Loucy (cell line): ENCODE measurements around the gene VSIG1.

Experiments used
- CTCF ChIP-seq: fragments of 200-600 bp; sonication (generic); conservative IDR thresholded peaks from 2 replicates; pipeline ENCODE4 v1.5.1; 2014; ENCODE audit warnings: mild to moderate bottlenecking, antibody characterized with exemption, low read length
- EZH2phosphoT487 ChIP-seq: fragments of 200-600 bp; IDR thresholded peaks from 2 replicates; pipeline ENCODE4 v1.6.1; 2018; ENCODE audit warnings: antibody characterized with exemption, mild to moderate bottlenecking, moderate library complexity, borderline replicate concordance

- TF ChIP-seq CTCF (no peak), EZH2phosphoT487 (no peak)
Measured at GRCh38 chrX:107996124-107996523, 48.7 kb upstream of the VSIG1 start.
